Glutamatergic neuron (in vitro differentiated cells): ENCODE data around the gene PCED1B. TPM values are rescaled to one million over a fixed set of nuclear protein-coding genes. Genes with fewer than 3 reads are reported as not detected.
"Not testable (repeated sequence)": the region's sequence is repeated elsewhere in the genome, so short reads cannot be mapped to it uniquely, and the experiment has no call there.

ENCODE experiments used
- DNase-seq: peaks from one replicate; pipeline ENCODE4 v3.0.0; 2022
- H3K27ac Mint-ChIP-seq: one replicate; pipeline ENCODE4 v1.8.0; 2020; ENCODE audit warnings: mild to moderate bottlenecking, mixed read lengths, inconsistent platforms; ENCODE audit not compliant: unreplicated experiment
- H3K27me3 Mint-ChIP-seq: one replicate; pipeline ENCODE4 v1.8.0; 2020; ENCODE audit warnings: mild to moderate bottlenecking, moderate library complexity, mixed read lengths, inconsistent platforms; ENCODE audit not compliant: unreplicated experiment
- H3K36me3 Mint-ChIP-seq: one replicate; pipeline ENCODE4 v1.8.0; 2020; ENCODE audit warnings: mild to moderate bottlenecking, mixed read lengths, inconsistent platforms; ENCODE audit not compliant: unreplicated experiment
- H3K4me1 Mint-ChIP-seq: one replicate; pipeline ENCODE4 v1.8.0; 2020; ENCODE audit warnings: mild to moderate bottlenecking, low read depth, mixed read lengths, inconsistent platforms; ENCODE audit not compliant: unreplicated experiment
- H3K4me3 Mint-ChIP-seq: one replicate; pipeline ENCODE4 v1.8.0; 2020; ENCODE audit warnings: mild to moderate bottlenecking, mixed read lengths, inconsistent platforms; ENCODE audit not compliant: unreplicated experiment
- H3K9me3 Mint-ChIP-seq: one replicate; pipeline ENCODE4 v1.8.0; 2020; ENCODE audit warnings: mild to moderate bottlenecking, moderate library complexity, mixed read lengths, inconsistent platforms; ENCODE audit not compliant: unreplicated experiment
- total RNA-seq: library from RNA; stranded (reverse); fragmentation: NEBNext Ultra II Directional; extraction: Animal tissue kit (Norgen Biotek cat#: 25700); gene quantifications from one replicate; pipeline ENCODE4 v1.2.1, GENCODE V29; 2021; ENCODE audit not compliant: unreplicated experiment
- TF ChIP-seq, protein P1 (sequence below): fragments of 200-600 bp; sonication (generic); IDR thresholded peaks from one replicate; pipeline ENCODE4 v1.5.0; 2021; ENCODE audit not compliant: partially characterized antibody, unreplicated experiment

Gene PCED1B
- total RNA-seq, 1 donor from 2014 or later = 0.27 TPM

DNA sequence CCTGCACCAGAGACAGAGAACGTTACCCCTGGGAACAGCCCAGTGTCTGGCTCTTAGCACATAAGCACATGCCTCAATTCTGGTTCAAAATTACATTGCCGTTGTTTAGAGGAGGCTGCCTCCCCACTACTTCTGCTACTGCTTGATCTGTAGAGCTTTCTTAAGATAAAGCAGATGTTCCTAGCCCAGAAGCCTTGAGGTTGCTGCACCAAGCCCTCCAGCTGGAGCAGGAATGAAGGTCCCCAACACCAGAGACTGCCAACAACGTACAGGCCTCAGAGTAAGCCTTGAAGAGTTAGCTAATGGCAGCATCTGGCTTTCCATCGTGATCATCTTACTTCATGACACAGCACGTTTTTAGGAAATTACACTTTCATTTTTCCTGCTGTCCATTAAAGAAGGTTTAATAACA is 35.1 kb downstream of the PCED1B start:
- no peaks in the 10 kb centered on the region for H3K27me3 Mint-ChIP-seq
- no peak overlapping the region for H3K4me3 Mint-ChIP-seq
- no peaks in the 10 kb centered on the region for H3K4me1 Mint-ChIP-seq
- H3K27ac Mint-ChIP-seq = no peak overlapping the region
- no peaks in the 10 kb centered on the region for H3K36me3 Mint-ChIP-seq
- TF ChIP-seq, protein P1, sequence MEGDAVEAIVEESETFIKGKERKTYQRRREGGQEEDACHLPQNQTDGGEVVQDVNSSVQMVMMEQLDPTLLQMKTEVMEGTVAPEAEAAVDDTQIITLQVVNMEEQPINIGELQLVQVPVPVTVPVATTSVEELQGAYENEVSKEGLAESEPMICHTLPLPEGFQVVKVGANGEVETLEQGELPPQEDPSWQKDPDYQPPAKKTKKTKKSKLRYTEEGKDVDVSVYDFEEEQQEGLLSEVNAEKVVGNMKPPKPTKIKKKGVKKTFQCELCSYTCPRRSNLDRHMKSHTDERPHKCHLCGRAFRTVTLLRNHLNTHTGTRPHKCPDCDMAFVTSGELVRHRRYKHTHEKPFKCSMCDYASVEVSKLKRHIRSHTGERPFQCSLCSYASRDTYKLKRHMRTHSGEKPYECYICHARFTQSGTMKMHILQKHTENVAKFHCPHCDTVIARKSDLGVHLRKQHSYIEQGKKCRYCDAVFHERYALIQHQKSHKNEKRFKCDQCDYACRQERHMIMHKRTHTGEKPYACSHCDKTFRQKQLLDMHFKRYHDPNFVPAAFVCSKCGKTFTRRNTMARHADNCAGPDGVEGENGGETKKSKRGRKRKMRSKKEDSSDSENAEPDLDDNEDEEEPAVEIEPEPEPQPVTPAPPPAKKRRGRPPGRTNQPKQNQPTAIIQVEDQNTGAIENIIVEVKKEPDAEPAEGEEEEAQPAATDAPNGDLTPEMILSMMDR = no peak
- H3K9me3 Mint-ChIP-seq = no peaks in the 10 kb centered on the region
- no peak for DNase-seq

DNA sequence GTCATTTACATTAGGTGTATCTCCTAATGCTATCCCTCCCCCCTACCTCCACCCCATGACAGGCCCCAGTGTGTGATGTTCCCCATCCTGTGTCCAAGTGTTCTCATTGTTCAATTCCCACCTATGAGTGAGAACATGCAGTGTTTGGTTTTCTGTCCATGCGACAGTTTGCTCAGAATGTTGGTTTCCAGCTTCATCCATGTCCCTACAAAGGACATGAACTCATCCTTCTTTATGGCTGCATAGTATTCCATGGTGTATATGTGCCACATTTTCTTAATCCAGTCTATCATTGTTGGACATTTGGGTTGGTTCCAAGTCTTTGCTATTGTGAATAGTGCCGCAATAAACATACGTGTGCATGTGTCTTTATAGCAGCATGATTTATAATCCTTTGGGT is 37.9 kb downstream of the PCED1B start:
- not testable (repeated sequence) for H3K27me3 Mint-ChIP-seq, H3K4me1 Mint-ChIP-seq, H3K9me3 Mint-ChIP-seq, H3K36me3 Mint-ChIP-seq, DNase-seq, H3K27ac Mint-ChIP-seq, H3K4me3 Mint-ChIP-seq

DNA sequence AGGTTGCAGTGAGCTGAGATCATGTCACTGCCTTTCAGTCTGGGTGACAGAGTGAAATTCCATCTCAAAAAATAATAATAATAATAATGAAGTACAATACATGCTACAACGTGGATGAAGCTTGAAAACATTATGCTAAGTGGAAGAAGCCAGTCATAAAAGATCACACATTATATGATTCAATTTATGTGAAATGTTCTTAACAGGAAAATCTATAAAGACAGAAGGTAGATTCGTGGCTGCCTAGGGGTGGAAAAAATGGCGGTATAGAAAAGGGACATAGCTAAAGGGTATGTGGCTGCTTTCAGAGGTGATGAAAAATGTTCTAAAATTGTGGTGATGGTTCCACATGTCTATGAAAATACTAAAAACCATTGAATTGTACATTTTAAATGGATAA is 41.3 kb downstream of the PCED1B start:
- Mint-ChIP-seq H3K27me3 (no peaks in the 10 kb centered on the region), H3K9me3 (no peaks in the 10 kb centered on the region), H3K4me1 (no peaks in the 10 kb centered on the region), H3K4me3 (no peak overlapping the region), H3K36me3 (no peaks in the 10 kb centered on the region), H3K27ac (no peak overlapping the region)
- no peak for DNase-seq
- TF ChIP-seq, protein P1 = no peak

- Mint-ChIP-seq H3K27ac (no peak overlapping the region), H3K27me3 (no peaks in the 10 kb centered on the region), H3K9me3 (no peaks in the 10 kb centered on the region), H3K4me3 (no peak overlapping the region), H3K4me1 (no peaks in the 10 kb centered on the region), H3K36me3 (no peaks in the 10 kb centered on the region)
- TF ChIP-seq, protein P1 = no peak
- no peak for DNase-seq
Observed at GRCh38 chr12:47121146-47121545, 41.7 kb downstream of the PCED1B start.

- TF ChIP-seq, protein P1 = no peak
- Mint-ChIP-seq H3K4me3 (no peak overlapping the region), H3K9me3 (no peaks in the 10 kb centered on the region), H3K27ac (no peak overlapping the region), H3K36me3 (no peaks in the 10 kb centered on the region), H3K27me3 (no peaks in the 10 kb centered on the region), H3K4me1 (no peaks in the 10 kb centered on the region)
- no peak for DNase-seq
Observed at GRCh38 chr12:47122602-47123001, 43.2 kb downstream of the PCED1B start.

DNA sequence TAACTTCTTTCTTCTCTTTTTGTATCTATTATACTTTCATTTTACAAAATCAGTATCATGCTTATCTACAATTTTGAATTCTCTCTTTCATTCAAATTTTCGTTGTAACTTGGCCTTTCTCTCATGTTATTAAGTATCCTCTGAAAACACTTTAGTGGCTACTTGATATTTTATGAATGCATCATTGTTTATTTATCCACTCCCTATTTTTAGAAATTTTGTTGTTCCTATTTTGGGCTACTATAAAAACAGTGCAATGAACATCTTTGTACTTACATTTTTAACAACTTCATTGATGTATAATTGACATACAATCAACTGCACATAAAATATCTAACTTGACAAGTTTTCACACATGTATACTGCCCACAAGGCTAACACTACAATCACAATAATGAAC is 44.3 kb downstream of the PCED1B start:
- no peak for DNase-seq
- H3K4me3 Mint-ChIP-seq = no peak overlapping the region
- H3K36me3 Mint-ChIP-seq = no peaks in the 10 kb centered on the region
- H3K27me3 Mint-ChIP-seq = no peaks in the 10 kb centered on the region
- no peaks in the 10 kb centered on the region for H3K4me1 Mint-ChIP-seq
- H3K27ac Mint-ChIP-seq = no peak overlapping the region
- TF ChIP-seq, protein P1 = no peak
- no peaks in the 10 kb centered on the region for H3K9me3 Mint-ChIP-seq
